CD8-positive, alpha-beta memory T cell (primary cell): ENCODE data around the gene GAB3. TPM values are rescaled to one million over a fixed set of nuclear protein-coding genes. Genes with fewer than 3 reads are reported as not detected.
"Not testable (repeated sequence)": the region's sequence is repeated elsewhere in the genome, so short reads cannot be mapped to it uniquely, and the experiment has no call there.

Experiments used
- CTCF ChIA-PET: fragments of 350-600 bp; sonication (Branson Sonifier 250); formaldehyde crosslinking; loops from one replicate; lab custom pipeline; 2021; ENCODE audit warnings: antibody characterized with exemption; lab: Charles Lee
- POLR2A ChIA-PET: fragments of 350-600 bp; sonication (Branson Sonifier 250); formaldehyde crosslinking; loops from one replicate; lab custom pipeline; 2021; ENCODE audit warnings: antibody characterized with exemption; lab: Charles Lee
- DNase-seq, 5 donors: peaks; one replicate each; pipeline versions ENCODE4 v3.0.0 to v3.0.0-alpha.2; 2020 to 2022; ENCODE audit warnings: mixed read lengths in 1 of 5
- H3K27ac ChIP-seq: one replicate; pipeline ENCODE4 v1.7.0; 2013; ENCODE audit warnings: low read depth, mild to moderate bottlenecking, low read length, moderate library complexity
- H3K27me3 ChIP-seq: 2 replicates; pipeline ENCODE4 v1.7.0; 2013; ENCODE audit warnings: low read length, mild to moderate bottlenecking; ENCODE audit not compliant: insufficient read depth, poor library complexity, severe bottlenecking
- H3K36me3 ChIP-seq: 2 replicates; pipeline ENCODE4 v1.7.0; 2013; ENCODE audit warnings: mild to moderate bottlenecking, low read length, moderate library complexity; ENCODE audit not compliant: insufficient read depth
- H3K4me1 ChIP-seq: 2 replicates; pipeline ENCODE4 v1.7.0; 2013; ENCODE audit warnings: mild to moderate bottlenecking, low read length, moderate library complexity; ENCODE audit not compliant: insufficient read depth
- H3K4me3 ChIP-seq: 2 replicates; pipeline ENCODE4 v1.7.0; 2013; ENCODE audit warnings: mild to moderate bottlenecking, low read length
- H3K9me3 ChIP-seq: 2 replicates; pipeline ENCODE4 v1.7.0; 2013; ENCODE audit warnings: mild to moderate bottlenecking, low read length
- H3K27ac Mint-ChIP-seq, 8 donors: one replicate each; pipeline ENCODE4 v1.8.0; 2020 to 2021; ENCODE audit warnings: mixed read lengths in 8 of 8, mild to moderate bottlenecking in 6 of 8, inconsistent platforms in 3 of 8, moderate library complexity in 3 of 8
- H3K27me3 Mint-ChIP-seq, 2 donors: one replicate each; pipeline ENCODE4 v1.8.0; 2020 to 2021; ENCODE audit warnings: mixed read lengths in 2 of 2, mild to moderate bottlenecking in 1 of 2, moderate library complexity in 1 of 2
- H3K36me3 Mint-ChIP-seq, 3 donors: one replicate each; pipeline ENCODE4 v1.8.0; 2020 to 2021; ENCODE audit warnings: mixed read lengths in 3 of 3, inconsistent platforms in 1 of 3, mild to moderate bottlenecking in 1 of 3
- H3K4me1 Mint-ChIP-seq, 3 donors: one replicate each; pipeline ENCODE4 v1.8.0; 2020 to 2021; ENCODE audit warnings: mixed read lengths in 3 of 3, inconsistent platforms in 1 of 3, mild to moderate bottlenecking in 1 of 3
- H3K4me3 Mint-ChIP-seq, 7 donors: one replicate each; pipeline ENCODE4 v1.8.0; 2020 to 2021; ENCODE audit warnings: mixed read lengths in 7 of 7, mild to moderate bottlenecking in 6 of 7, moderate library complexity in 4 of 7, inconsistent platforms in 2 of 7
- H3K9me3 Mint-ChIP-seq, 5 donors: one replicate each; pipeline ENCODE4 v1.8.0; 2020 to 2022; ENCODE audit warnings: mixed read lengths in 5 of 5, mild to moderate bottlenecking in 3 of 5, moderate library complexity in 2 of 5, inconsistent platforms in 1 of 5
- polyA plus RNA-seq: library from polyadenylated mRNA; unstranded; fragments of 300-500 nt; fragmentation: Illumina TruSeq; gene quantifications from one replicate; pipeline ENCODE4 v1.2.3, GENCODE V29; 2021
- total RNA-seq, 2 experiments: library from RNA; stranded (reverse); gene quantifications; one replicate each; pipeline ENCODE4 v1.2.3, GENCODE V29; 2021

GAB3 gene
- total and polyA plus RNA-seq, 3 experiments from 2014 or later, result 6.2 to 11.9 (median 6.7) TPM

GRCh38 chrX:154698630-154699248 lies 52.1 kb downstream of the GAB3 start:
- POLR2A ChIA-PET, result no interaction called here
- H3K27me3 Mint-ChIP-seq, result peaks cover 0 to 10% of the 10 kb centered on the region in 2 donors

GRCh38 chrX:154696676-154697045 lies 54.2 kb downstream of the GAB3 start:
- CTCF ChIA-PET, result no interaction called here
- POLR2A ChIA-PET, result interaction anchor here (0.7 kb wide), 1 partner anchor 97 kb away, joined by 3 read pairs; no protein-coding TSS in a partner anchor
- Histone ChIP-seq H3K27ac (no peak overlapping the region), H3K4me1 (no peaks in the 10 kb centered on the region), H3K36me3 (peaks cover 22% of the 10 kb centered on the region), H3K27me3 (no peaks in the 10 kb centered on the region), H3K9me3 (no peaks in the 10 kb centered on the region), H3K4me3 (no peak overlapping the region)
- peak overlapping the region in 2 of 8 donors; percentile 39 to 65 for H3K27ac Mint-ChIP-seq
- peaks cover 4 to 18% (median 10%) of the 10 kb centered on the region in 3 donors for H3K4me1 Mint-ChIP-seq
- no peak overlapping the region for H3K4me3 Mint-ChIP-seq
- peaks cover 4 to 79% (median 13%) of the 10 kb centered on the region in 3 donors for H3K36me3 Mint-ChIP-seq
- H3K27me3 Mint-ChIP-seq, result peaks cover 0 to 10% of the 10 kb centered on the region in 2 donors
- no peak for DNase-seq
- H3K9me3 Mint-ChIP-seq, result no peaks in the 10 kb centered on the region

More at GRCh38 chrX:154698630-154699248, 52.1 kb downstream of the GAB3 start:
- peaks cover 22% of the 10 kb centered on the region for H3K36me3 ChIP-seq
- Mint-ChIP-seq H3K4me1 (peaks cover 4 to 29% (median 12%) of the 10 kb centered on the region in 3 donors), H3K9me3 (no peaks in the 10 kb centered on the region), H3K27ac (peak overlapping the region in 3 of 8 donors; percentile 27 to 64 (median 51)), H3K36me3 (peaks cover 3 to 69% (median 12%) of the 10 kb centered on the region in 3 donors), H3K4me3 (peak overlapping the region in 1 of 7 donors; percentile 79)
- H3K4me3 ChIP-seq, result no peak overlapping the region
- DNase-seq, result no peak
- no peaks in the 10 kb centered on the region for H3K9me3 ChIP-seq
- H3K27me3 ChIP-seq, result no peaks in the 10 kb centered on the region
- CTCF ChIA-PET, result no interaction called here
- no peaks in the 10 kb centered on the region for H3K4me1 ChIP-seq
- H3K27ac ChIP-seq, result no peak overlapping the region

- Histone ChIP-seq H3K4me1 (no peaks in the 10 kb centered on the region), H3K27ac (no peak overlapping the region), H3K4me3 (no peak overlapping the region), H3K36me3 (peaks cover 22% of the 10 kb centered on the region), H3K9me3 (no peaks in the 10 kb centered on the region), H3K27me3 (no peaks in the 10 kb centered on the region)
- POLR2A ChIA-PET, result interaction anchor here (0.7 kb wide), 1 partner anchor 98 kb away, joined by 3 read pairs; no protein-coding TSS in a partner anchor
- no peak overlapping the region for H3K4me3 Mint-ChIP-seq
- DNase-seq, result no peak
- H3K4me1 Mint-ChIP-seq, result peaks cover 4 to 12% (median 7%) of the 10 kb centered on the region in 3 donors
- peak overlapping the region in 3 of 8 donors; percentile 2 to 84 (median 39) for H3K27ac Mint-ChIP-seq
- peaks cover 4 to 79% (median 16%) of the 10 kb centered on the region in 3 donors for H3K36me3 Mint-ChIP-seq
- CTCF ChIA-PET, result no interaction called here
- H3K27me3 Mint-ChIP-seq, result peaks cover 0 to 12% of the 10 kb centered on the region in 2 donors
- H3K9me3 Mint-ChIP-seq, result no peaks in the 10 kb centered on the region
Measured at GRCh38 chrX:154695911-154696675, 54.8 kb downstream of the GAB3 start.

GRCh38 chrX:154693394-154693793 lies 57.5 kb downstream of the GAB3 start:
- Histone ChIP-seq H3K4me3 (no peak overlapping the region), H3K36me3 (peaks cover 6% of the 10 kb centered on the region), H3K27ac (no peak overlapping the region), H3K4me1 (no peaks in the 10 kb centered on the region), H3K9me3 (no peaks in the 10 kb centered on the region), H3K27me3 (no peaks in the 10 kb centered on the region)
- DNase-seq, result peak in 1 of 5 donors; percentile 68
- peaks cover 4 to 63% (median 13%) of the 10 kb centered on the region in 3 donors for H3K36me3 Mint-ChIP-seq
- H3K9me3 Mint-ChIP-seq, result peaks cover 0 to 3% (median 0%) of the 10 kb centered on the region in 5 donors
- H3K4me3 Mint-ChIP-seq, result no peak overlapping the region
- POLR2A ChIA-PET, result no interaction called here
- CTCF ChIA-PET, result no interaction called here
- peaks cover 4 to 6% (median 4%) of the 10 kb centered on the region in 3 donors for H3K4me1 Mint-ChIP-seq
- peaks cover 0 to 6% of the 10 kb centered on the region in 2 donors for H3K27me3 Mint-ChIP-seq
- peak overlapping the region in 2 of 8 donors; percentile 33 to 35 for H3K27ac Mint-ChIP-seq

- H3K27ac Mint-ChIP-seq, H3K9me3 Mint-ChIP-seq, CTCF ChIA-PET, H3K36me3 ChIP-seq, H3K9me3 ChIP-seq, H3K27me3 ChIP-seq, DNase-seq, H3K27me3 Mint-ChIP-seq, H3K4me3 Mint-ChIP-seq, POLR2A ChIA-PET, H3K4me1 ChIP-seq, H3K4me3 ChIP-seq, H3K27ac ChIP-seq: not testable (repeated sequence)
- Mint-ChIP-seq H3K36me3 (peaks cover 8 to 42% (median 11%) of the 10 kb centered on the region in 3 donors), H3K4me1 (peaks cover 7 to 12% (median 8%) of the 10 kb centered on the region in 3 donors)
Measured at GRCh38 chrX:154690438-154690837, 60.4 kb downstream of the GAB3 start.

- POLR2A ChIA-PET, H3K27ac ChIP-seq, H3K27me3 ChIP-seq, H3K9me3 ChIP-seq, CTCF ChIA-PET, H3K4me1 Mint-ChIP-seq, DNase-seq, H3K4me1 ChIP-seq, H3K36me3 ChIP-seq, H3K4me3 ChIP-seq, H3K4me3 Mint-ChIP-seq: not testable (repeated sequence)
- H3K27me3 Mint-ChIP-seq, result peaks cover 0 to 19% of the 10 kb centered on the region in 2 donors
- peak overlapping the region in 2 of 8 donors; percentile 26 to 36 for H3K27ac Mint-ChIP-seq
- H3K36me3 Mint-ChIP-seq, result peaks cover 7 to 26% (median 10%) of the 10 kb centered on the region in 3 donors
- peaks cover 5 to 35% (median 28%) of the 10 kb centered on the region in 5 donors for H3K9me3 Mint-ChIP-seq
Measured at GRCh38 chrX:154672084-154672483, 78.8 kb downstream of the GAB3 start.

GRCh38 chrX:154670848-154671247 lies 80.0 kb downstream of the GAB3 start:
- H3K4me3 Mint-ChIP-seq, H3K4me3 ChIP-seq, CTCF ChIA-PET, H3K27ac ChIP-seq, H3K4me1 ChIP-seq, H3K27ac Mint-ChIP-seq, H3K36me3 ChIP-seq, POLR2A ChIA-PET, H3K4me1 Mint-ChIP-seq, H3K9me3 ChIP-seq, DNase-seq, H3K27me3 ChIP-seq: not testable (repeated sequence)
- peaks cover 5 to 15% (median 10%) of the 10 kb centered on the region in 3 donors for H3K36me3 Mint-ChIP-seq
- H3K27me3 Mint-ChIP-seq, result peaks cover 0 to 19% of the 10 kb centered on the region in 2 donors
- H3K9me3 Mint-ChIP-seq, result peaks cover 5 to 44% (median 32%) of the 10 kb centered on the region in 5 donors

GRCh38 chrX:154661899-154662298 lies 89.0 kb downstream of the GAB3 start:
- no peak for DNase-seq
- no peaks in the 10 kb centered on the region for H3K36me3 ChIP-seq
- Mint-ChIP-seq H3K4me1 (peaks cover 0 to 6% (median 0%) of the 10 kb centered on the region in 3 donors), H3K4me3 (no peak overlapping the region), H3K9me3 (peaks cover 0 to 15% (median 6%) of the 10 kb centered on the region in 5 donors), H3K27me3 (no peaks in the 10 kb centered on the region), H3K36me3 (no peaks in the 10 kb centered on the region), H3K27ac (no peak overlapping the region)
- H3K4me1 ChIP-seq, result no peaks in the 10 kb centered on the region
- H3K4me3 ChIP-seq, result no peak overlapping the region
- POLR2A ChIA-PET, result no interaction called here
- H3K9me3 ChIP-seq, result no peaks in the 10 kb centered on the region
- no peak overlapping the region for H3K27ac ChIP-seq
- H3K27me3 ChIP-seq, result no peaks in the 10 kb centered on the region
- CTCF ChIA-PET, result no interaction called here
